Effector memory CD8-positive, alpha-beta T cell (primary cell): Measurements from ENCODE around the gene WASHC3.
"Not testable (repeated sequence)": the region's sequence is repeated elsewhere in the genome, so short reads cannot be mapped to it uniquely, and the experiment has no call there.

Experiments used
- ATAC-seq: fragments of 150-1000 bp; cut with Tn5 transposase; replicated peaks from 2 replicates; pipeline ENCODE4 v1.10.0; 2021; ENCODE audit warnings: mild to moderate bottlenecking, moderate library complexity
- DNase-seq, 3 experiments: peaks; one replicate each; pipeline ENCODE4 v3.0.0; 2021
- H3K27ac Mint-ChIP-seq, 2 donors: one replicate each; pipeline ENCODE4 v1.8.0; 2022; ENCODE audit warnings: mild to moderate bottlenecking in 2 of 2, mixed read lengths in 2 of 2, moderate library complexity in 2 of 2
- H3K27me3 Mint-ChIP-seq, 2 donors: one replicate each; pipeline ENCODE4 v1.8.0; 2022; ENCODE audit warnings: mixed read lengths in 2 of 2
- H3K36me3 Mint-ChIP-seq: one replicate; pipeline ENCODE4 v1.8.0; 2022; ENCODE audit warnings: mild to moderate bottlenecking, moderate library complexity, mixed read lengths; ENCODE audit not compliant: insufficient read depth
- H3K4me1 Mint-ChIP-seq, 2 donors: one replicate each; pipeline ENCODE4 v1.8.0; 2022; ENCODE audit warnings: low read depth in 2 of 2, mixed read lengths in 2 of 2
- H3K4me3 Mint-ChIP-seq, 2 donors: one replicate each; pipeline ENCODE4 v1.8.0; 2022; ENCODE audit warnings: mild to moderate bottlenecking in 2 of 2, mixed read lengths in 2 of 2, moderate library complexity in 2 of 2
- H3K9me3 Mint-ChIP-seq, 2 donors: one replicate each; pipeline ENCODE4 v1.8.0; 2022; ENCODE audit warnings: mixed read lengths in 2 of 2
- total RNA-seq, 9 experiments: gene quantifications; one replicate each; lab custom pipeline; 2026; lab: John Stamatoyannopoulos, UW

Gene WASHC3
- total RNA-seq, result 23.4 to 58.6 (median 26.8) reads per million in 9 experiments

- Mint-ChIP-seq H3K27ac (peak within 1 kb of the TSS; percentile 99), H3K4me1 (peaks cover 19 to 36% of the 10 kb centered on the region in 2 donors), H3K36me3 (peaks cover 22% of the 10 kb centered on the region), H3K9me3 (peaks cover 0 to 2% of the 10 kb centered on the region in 2 donors), H3K27me3 (peaks cover 9 to 14% of the 10 kb centered on the region in 2 donors), H3K4me3 (peak within 1 kb of the TSS; percentile 96 to 99)
- DNase-seq (peak; percentile 94 to 96 (median 95)), ATAC-seq (peak; percentile 91)
Observed at GRCh38 chr12:102061560-102062418, at the start of gene WASHC3. WASHC3 (minus strand) TSS chr12:102061991; CDS start chr12:102061962, 29 bp downstream.

- Mint-ChIP-seq H3K36me3 (peaks cover 30% of the 10 kb centered on the region), H3K27ac (no peak overlapping the region), H3K27me3 (no peaks in the 10 kb centered on the region), H3K4me3 (no peak overlapping the region), H3K4me1 (peaks cover 2 to 19% of the 10 kb centered on the region in 2 donors), H3K9me3 (no peaks in the 10 kb centered on the region)
- DNase-seq (no peak), ATAC-seq (no peak)
Observed at GRCh38 chr12:102110782-102111181, 49.0 kb upstream of the WASHC3 start.

GRCh38 chr12:102107970-102108369 lies 46.2 kb upstream of the WASHC3 start:
- H3K4me1 Mint-ChIP-seq, result peaks cover 2 to 16% of the 10 kb centered on the region in 2 donors
- no peak for DNase-seq
- H3K36me3 Mint-ChIP-seq, result peaks cover 46% of the 10 kb centered on the region
- H3K27me3 Mint-ChIP-seq, result no peaks in the 10 kb centered on the region
- no peak overlapping the region for H3K27ac Mint-ChIP-seq
- no peaks in the 10 kb centered on the region for H3K9me3 Mint-ChIP-seq
- ATAC-seq, result no peak
- H3K4me3 Mint-ChIP-seq, result no peak overlapping the region

- no peak for ATAC-seq
- no peak overlapping the region for H3K4me3 Mint-ChIP-seq
- H3K27ac Mint-ChIP-seq, result no peak overlapping the region
- no peak for DNase-seq
- H3K4me1 Mint-ChIP-seq, result peaks cover 2 to 16% of the 10 kb centered on the region in 2 donors
- H3K27me3 Mint-ChIP-seq, result no peaks in the 10 kb centered on the region
- peaks cover 46% of the 10 kb centered on the region for H3K36me3 Mint-ChIP-seq
- H3K9me3 Mint-ChIP-seq, result no peaks in the 10 kb centered on the region
Observed at GRCh38 chr12:102106905-102107304, 45.1 kb upstream of the WASHC3 start.

- ATAC-seq (no peak), DNase-seq (no peak)
- Mint-ChIP-seq H3K27ac (no peak overlapping the region), H3K27me3 (no peaks in the 10 kb centered on the region), H3K4me3 (no peak overlapping the region), H3K4me1 (no peaks in the 10 kb centered on the region), H3K9me3 (no peaks in the 10 kb centered on the region), H3K36me3 (peaks cover 28% of the 10 kb centered on the region)
Observed at GRCh38 chr12:102096855-102097254, 35.1 kb upstream of the WASHC3 start.

- no peak for ATAC-seq
- Mint-ChIP-seq H3K4me3 (no peak overlapping the region), H3K36me3 (peaks cover 23% of the 10 kb centered on the region), H3K27ac (no peak overlapping the region), H3K9me3 (no peaks in the 10 kb centered on the region), H3K27me3 (no peaks in the 10 kb centered on the region), H3K4me1 (no peaks in the 10 kb centered on the region)
- DNase-seq, result no peak
Observed at GRCh38 chr12:102095677-102096263, 34.0 kb upstream of the WASHC3 start.

- Mint-ChIP-seq H3K4me1 (no peaks in the 10 kb centered on the region), H3K36me3 (peaks cover 15% of the 10 kb centered on the region), H3K9me3 (no peaks in the 10 kb centered on the region), H3K27ac (no peak overlapping the region), H3K27me3 (no peaks in the 10 kb centered on the region), H3K4me3 (no peak overlapping the region)
- no peak for DNase-seq
- no peak for ATAC-seq
Observed at GRCh38 chr12:102093319-102093718, 31.5 kb upstream of the WASHC3 start.

GRCh38 chr12:102089228-102089835 lies 27.5 kb upstream of the WASHC3 start:
- H3K4me1 Mint-ChIP-seq, H3K36me3 Mint-ChIP-seq, H3K4me3 Mint-ChIP-seq, H3K27me3 Mint-ChIP-seq, H3K27ac Mint-ChIP-seq, DNase-seq, ATAC-seq, H3K9me3 Mint-ChIP-seq: not testable (repeated sequence)

GRCh38 chr12:102080842-102081241 lies 19.1 kb upstream of the WASHC3 start:
- Mint-ChIP-seq H3K9me3 (no peaks in the 10 kb centered on the region), H3K36me3 (peaks cover 30% of the 10 kb centered on the region), H3K4me1 (no peaks in the 10 kb centered on the region), H3K27me3 (no peaks in the 10 kb centered on the region), H3K27ac (peak overlapping the region in 1 of 2 donors; percentile 5), H3K4me3 (no peak overlapping the region)
- no peak for DNase-seq
- ATAC-seq, result no peak

GRCh38 chr12:102072092-102072491 lies 10.3 kb upstream of the WASHC3 start:
- not testable (repeated sequence) for H3K9me3 Mint-ChIP-seq, H3K4me1 Mint-ChIP-seq, H3K27me3 Mint-ChIP-seq, H3K27ac Mint-ChIP-seq, H3K4me3 Mint-ChIP-seq, ATAC-seq, DNase-seq
- peaks cover 27% of the 10 kb centered on the region for H3K36me3 Mint-ChIP-seq

- Mint-ChIP-seq H3K4me3 (no peak overlapping the region), H3K9me3 (no peaks in the 10 kb centered on the region), H3K4me1 (no peaks in the 10 kb centered on the region), H3K36me3 (peaks cover 10% of the 10 kb centered on the region), H3K27me3 (peaks cover 7 to 8% of the 10 kb centered on the region in 2 donors), H3K27ac (no peak overlapping the region)
- ATAC-seq (no peak), DNase-seq (no peak)
Observed at GRCh38 chr12:102069707-102070106, 7.9 kb upstream of the WASHC3 start.

GRCh38 chr12:102067574-102068258 lies 5.9 kb upstream of the WASHC3 start:
- H3K4me1 Mint-ChIP-seq, result no peaks in the 10 kb centered on the region
- peaks cover 9 to 14% of the 10 kb centered on the region in 2 donors for H3K27me3 Mint-ChIP-seq
- no peak overlapping the region for H3K4me3 Mint-ChIP-seq
- DNase-seq (no peak), ATAC-seq (no peak)
- no peak overlapping the region for H3K27ac Mint-ChIP-seq
- no peaks in the 10 kb centered on the region for H3K9me3 Mint-ChIP-seq
- H3K36me3 Mint-ChIP-seq, result no peaks in the 10 kb centered on the region

- Mint-ChIP-seq H3K27ac (no peak overlapping the region), H3K4me1 (peaks cover 12 to 21% of the 10 kb centered on the region in 2 donors), H3K9me3 (no peaks in the 10 kb centered on the region), H3K4me3 (no peak overlapping the region), H3K36me3 (peaks cover 16% of the 10 kb centered on the region), H3K27me3 (peaks cover 9 to 14% of the 10 kb centered on the region in 2 donors)
- DNase-seq, result no peak
- no peak for ATAC-seq
Observed at GRCh38 chr12:102064476-102064875, 2.7 kb upstream of the WASHC3 start.
